Motor neuron (in vitro differentiated cells): ENCODE data around the gene LARP4B. TPM values are rescaled to one million over a fixed set of nuclear protein-coding genes. Genes with fewer than 3 reads are reported as not detected.
"Not testable (repeated sequence)": the region's sequence is repeated elsewhere in the genome, so short reads cannot be mapped to it uniquely, and the experiment has no call there.

Experiments used
- ATAC-seq, 8 experiments: fragments of 200-7000 bp; cut with Tn5 transposase; replicated peaks in 6 of 8; 2 replicates each; pipeline ENCODE4 v1.8.0; 2021; ENCODE audit warnings: mild to moderate bottlenecking in 8 of 8, moderate library complexity in 8 of 8
- H3K27ac ChIP-seq, 2 donors: fragments of 250-450 bp; sonication (Bioruptor Pico); 2 replicates each; pipeline ENCODE4 v1.9.0; 2021; ENCODE audit warnings: antibody characterized with exemption in 2 of 2, mild to moderate bottlenecking in 2 of 2, moderate library complexity in 1 of 2
- H3K4me1 ChIP-seq, 2 donors: fragments of 250-450 bp; sonication (Bioruptor Pico); replicated peaks in 1 of 2; 2 replicates each; pipeline ENCODE4 v1.6.1; 2021; ENCODE audit warnings: antibody characterized with exemption in 2 of 2, mild to moderate bottlenecking in 2 of 2, moderate library complexity in 1 of 2
- H3K4me3 ChIP-seq, 5 donors: fragments of 250-450 bp; sonication (Bioruptor Pico); 2 replicates each; pipeline ENCODE4 v1.9.0; 2021; ENCODE audit warnings: antibody characterized with exemption in 5 of 5, mild to moderate bottlenecking in 5 of 5, moderate library complexity in 4 of 5
- WGBS, 10 experiments: fragments of 450-650 bp; shearing (Covaris generic); methylation state at CpG; one replicate each; pipeline ENCODE4 v1.0.0; 2022; 5-methylcytosine and 5-hydroxymethylcytosine counted together
- in situ Hi-C, 9 experiments: fragments of 400-800 bp; cut with MboI; loops; one replicate each; pipeline ENCODE4 v1.15.0; 2021; ENCODE audit warnings: low sequenced_read_pairs in 9 of 9, low pct_unique_long_range_greater_than_20kb in 2 of 9; ENCODE audit not compliant: unreplicated experiment in 9 of 9
- total RNA-seq, 8 experiments: library from RNA; unstranded; fragments of 300-600 nt; gene quantifications; 2 replicates each; pipeline versions ENCODE4 v1.2.3 to v1.2.4, GENCODE V29; 2022

Gene LARP4B
- total RNA-seq, 8 experiments from 2014 or later = 17.2 to 66.0 (median 34.1) TPM

DNA sequence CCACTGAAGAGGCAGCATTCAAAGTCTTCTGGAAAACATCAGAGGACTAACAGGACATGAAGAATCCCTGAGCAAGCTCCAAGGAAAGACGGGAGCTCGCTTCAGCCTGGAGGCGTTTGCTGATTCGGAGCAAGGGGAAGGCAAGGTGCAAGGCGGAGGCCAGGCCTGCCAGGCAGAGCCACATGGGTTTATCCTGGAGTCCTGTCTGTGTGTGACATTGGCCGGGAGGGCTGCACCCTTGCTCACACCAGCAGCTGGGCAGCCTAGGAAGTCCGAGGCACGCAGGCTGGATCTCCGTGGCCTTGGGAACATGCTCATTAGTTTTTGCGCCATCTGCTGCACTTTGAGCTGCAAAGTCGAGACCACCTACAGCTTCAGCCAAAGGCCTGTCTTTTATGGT lies 22.3 kb upstream of the LARP4B start:
- WGBS, 10 experiments = 57 to 87% (median 80%) methylated on average over 1 to 11 of the region's 11 CpGs; no CpG with 5 or more reads in 1 of the 10 experiments
- Histone ChIP-seq H3K4me1 (no peaks in the 10 kb centered on the region), H3K4me3 (no peak overlapping the region), H3K27ac (no peak overlapping the region)
- in situ Hi-C loops = no loop called here
- no peak for ATAC-seq

DNA sequence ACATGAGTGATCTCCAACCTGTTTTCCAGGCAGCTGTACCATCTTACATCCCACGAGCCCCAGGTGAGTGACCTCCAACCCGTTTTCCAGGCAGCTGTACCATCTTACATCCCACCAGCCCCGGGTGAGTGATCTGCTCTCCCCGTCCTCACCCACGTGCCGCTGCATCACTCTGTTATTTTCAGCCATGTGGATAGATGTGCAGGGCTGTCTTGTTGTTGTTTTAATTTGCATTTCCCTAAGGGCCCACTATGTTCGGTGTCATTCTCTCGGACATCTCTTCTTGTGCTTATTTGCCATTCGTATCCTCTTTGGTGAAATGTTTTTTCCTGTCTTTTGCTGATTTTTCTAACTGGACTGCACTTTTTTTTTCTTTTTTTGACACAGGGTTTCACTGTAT lies 17.9 kb upstream of the LARP4B start:
- in situ Hi-C loops = no loop called here
- no peak overlapping the region for H3K27ac ChIP-seq
- no peak overlapping the region for H3K4me3 ChIP-seq
- 56 to 100% (median 84%) methylated on average over 1 to 7 of the region's 9 CpGs; no CpG with 5 or more reads in 1 of the 10 experiments for WGBS, 10 experiments
- no peaks in the 10 kb centered on the region for H3K4me1 ChIP-seq
- ATAC-seq = peak in 2 of 8 experiments; percentile 48 to 49

DNA sequence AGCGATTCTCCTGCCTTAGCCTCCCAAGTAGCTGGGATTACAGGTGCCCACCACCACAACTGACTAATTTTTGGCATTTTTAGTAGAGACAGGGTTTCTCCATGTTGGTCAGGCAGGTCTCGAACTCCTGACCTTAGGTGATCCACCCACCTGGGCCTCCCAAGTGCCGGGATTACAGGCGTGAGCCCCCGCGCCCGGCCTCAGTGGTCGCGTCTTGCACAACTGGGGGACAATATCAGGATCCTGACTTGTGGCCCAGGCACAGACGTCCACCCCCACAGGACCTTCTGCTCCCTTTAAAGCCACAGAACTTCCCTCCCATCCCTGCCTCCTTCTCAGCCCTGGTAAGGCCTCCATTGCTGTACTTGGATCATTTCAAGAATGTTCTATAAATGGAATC lies 16.8 kb upstream of the LARP4B start:
- Histone ChIP-seq H3K27ac (no peak overlapping the region), H3K4me3 (no peak overlapping the region), H3K4me1 (no peaks in the 10 kb centered on the region)
- in situ Hi-C loops = no loop called here
- no peak for ATAC-seq
- WGBS, 10 experiments = 40 to 100% (median 91%) methylated on average over 1 to 8 of the region's 10 CpGs; no CpG with 5 or more reads in 3 of the 10 experiments

DNA sequence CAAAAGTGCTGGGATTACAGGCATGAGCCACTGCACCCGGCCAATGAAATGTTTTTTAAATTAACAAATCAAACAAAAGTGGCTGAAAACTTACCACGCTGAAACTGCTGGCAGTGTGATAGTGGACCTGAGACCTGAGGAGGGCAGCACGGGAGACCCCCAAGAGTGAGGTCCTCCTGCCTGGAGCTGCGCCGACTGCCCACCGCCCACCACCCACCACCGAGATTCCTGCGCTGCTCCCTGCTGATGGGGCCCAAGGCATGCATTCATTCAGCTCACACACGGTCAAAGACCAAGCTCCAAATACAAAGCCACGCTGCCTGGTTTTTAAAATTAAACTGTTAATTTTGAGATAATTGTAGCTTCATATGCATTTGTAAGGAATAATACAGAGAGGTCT lies 16.4 kb upstream of the LARP4B start:
- no peak overlapping the region for H3K4me3 ChIP-seq
- in situ Hi-C loops = no loop called here
- no peaks in the 10 kb centered on the region for H3K4me1 ChIP-seq
- ATAC-seq = no peak
- WGBS, 10 experiments = 80 to 100% (median 88%) methylated on average over 1 to 10 of the region's 10 CpGs; no CpG with 5 or more reads in 2 of the 10 experiments
- H3K27ac ChIP-seq = no peak overlapping the region

DNA sequence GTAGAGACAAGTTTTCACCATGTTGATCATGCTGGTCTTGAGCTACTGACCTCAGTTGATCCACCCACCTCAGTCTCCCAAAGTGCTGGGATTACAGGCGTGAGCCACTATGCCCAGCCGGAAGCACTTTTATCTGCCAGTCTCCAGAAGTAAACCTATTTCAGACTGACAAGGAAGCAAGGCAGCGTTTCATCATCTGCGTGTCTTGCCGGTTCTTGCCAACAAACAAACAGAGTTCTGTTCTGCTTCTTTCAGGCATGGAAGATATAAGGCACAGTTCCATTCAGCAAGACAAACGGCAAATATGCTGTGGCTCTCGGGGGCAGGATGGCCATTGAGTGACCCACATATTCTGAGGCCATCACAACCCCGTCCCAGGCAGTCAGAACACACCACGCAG lies 15.5 kb upstream of the LARP4B start:
- in situ Hi-C loops = no loop called here

DNA sequence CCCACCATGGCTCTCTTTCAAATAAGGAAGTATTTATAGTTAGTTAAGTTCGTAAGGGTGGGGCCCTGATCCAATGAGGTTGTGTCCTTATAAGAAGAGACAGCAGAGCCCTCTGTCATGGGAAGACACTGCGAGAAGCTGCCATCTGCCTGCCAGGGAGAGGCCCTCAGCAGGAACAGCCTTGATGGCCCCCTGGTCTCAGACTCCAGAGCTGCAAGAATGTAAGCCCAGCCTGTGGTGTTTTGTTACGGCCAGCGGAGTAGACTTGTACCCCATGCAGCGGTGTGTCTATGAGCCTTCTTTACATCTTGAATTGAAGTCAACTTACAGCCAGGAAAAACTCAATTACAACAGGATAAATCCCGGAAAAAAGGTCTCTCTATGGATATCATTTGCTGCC lies 14.3 kb upstream of the LARP4B start:
- in situ Hi-C loops = no loop called here
- no peak overlapping the region for H3K4me3 ChIP-seq
- H3K4me1 ChIP-seq = no peaks in the 10 kb centered on the region
- H3K27ac ChIP-seq = no peak overlapping the region
- WGBS, 10 experiments = 50 to 100% (median 80%) methylated on average over 1 to 6 of the region's 6 CpGs; no CpG with 5 or more reads in 1 of the 10 experiments
- ATAC-seq = no peak

More for the DNA sequence above, 15.5 kb upstream of the LARP4B start:
- no peaks in the 10 kb centered on the region for H3K4me1 ChIP-seq
- 80 to 100% (median 89%) methylated on average over 1 to 5 of the region's 9 CpGs; no CpG with 5 or more reads in 2 of the 10 experiments for WGBS, 10 experiments
- no peak overlapping the region for H3K27ac ChIP-seq
- no peak overlapping the region for H3K4me3 ChIP-seq
- ATAC-seq = no peak

DNA sequence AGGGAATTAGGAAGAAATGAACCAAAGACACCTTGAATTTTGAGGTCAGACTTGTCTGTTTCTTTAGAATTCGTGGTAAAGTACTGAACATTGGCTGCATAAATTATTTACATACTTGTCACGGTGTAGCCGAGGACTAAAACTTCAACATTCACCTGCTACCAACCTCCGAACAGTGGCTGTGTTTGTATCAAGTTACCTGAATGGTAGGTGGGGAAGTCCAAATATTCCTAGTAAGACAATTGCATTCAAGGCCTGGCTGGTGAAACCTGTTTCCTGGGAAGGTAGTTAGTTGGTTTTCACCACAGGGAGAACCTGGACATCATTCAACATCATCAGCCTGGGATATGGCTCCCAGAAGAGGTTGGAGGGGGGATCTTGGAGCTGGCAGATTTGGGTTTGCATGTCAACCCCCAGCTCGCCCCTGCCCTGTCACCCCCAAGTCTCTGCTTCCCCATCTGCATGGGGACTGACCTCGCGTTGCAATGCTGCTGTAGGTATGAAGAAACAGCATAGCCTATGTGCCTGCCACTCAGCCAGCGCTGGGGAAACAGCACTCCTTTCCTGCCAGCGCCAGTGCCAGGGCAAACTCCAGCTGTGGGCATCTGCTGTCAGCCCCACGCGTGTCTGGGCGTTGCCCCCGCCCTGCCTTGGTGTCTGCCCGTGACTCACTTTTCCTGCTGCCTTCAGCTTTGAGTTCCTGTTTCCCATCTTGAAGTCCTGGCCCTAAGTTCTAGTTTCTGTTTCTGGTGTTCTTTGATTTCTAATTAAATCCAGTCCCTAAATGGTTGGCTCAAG lies 12.7 kb upstream of the LARP4B start:
- ATAC-seq = peak in 3 of 8 experiments; percentile 33 to 98 (median 98)
- H3K4me1 ChIP-seq = no peaks in the 10 kb centered on the region
- no peak overlapping the region for H3K4me3 ChIP-seq
- no peak overlapping the region for H3K27ac ChIP-seq
- in situ Hi-C loops = no loop called here
- 17 to 95% (median 68%) methylated on average over 2 to 10 of the region's 14 CpGs; no CpG with 5 or more reads in 1 of the 10 experiments for whole genome bisulfite sequencing, 10 experiments

DNA sequence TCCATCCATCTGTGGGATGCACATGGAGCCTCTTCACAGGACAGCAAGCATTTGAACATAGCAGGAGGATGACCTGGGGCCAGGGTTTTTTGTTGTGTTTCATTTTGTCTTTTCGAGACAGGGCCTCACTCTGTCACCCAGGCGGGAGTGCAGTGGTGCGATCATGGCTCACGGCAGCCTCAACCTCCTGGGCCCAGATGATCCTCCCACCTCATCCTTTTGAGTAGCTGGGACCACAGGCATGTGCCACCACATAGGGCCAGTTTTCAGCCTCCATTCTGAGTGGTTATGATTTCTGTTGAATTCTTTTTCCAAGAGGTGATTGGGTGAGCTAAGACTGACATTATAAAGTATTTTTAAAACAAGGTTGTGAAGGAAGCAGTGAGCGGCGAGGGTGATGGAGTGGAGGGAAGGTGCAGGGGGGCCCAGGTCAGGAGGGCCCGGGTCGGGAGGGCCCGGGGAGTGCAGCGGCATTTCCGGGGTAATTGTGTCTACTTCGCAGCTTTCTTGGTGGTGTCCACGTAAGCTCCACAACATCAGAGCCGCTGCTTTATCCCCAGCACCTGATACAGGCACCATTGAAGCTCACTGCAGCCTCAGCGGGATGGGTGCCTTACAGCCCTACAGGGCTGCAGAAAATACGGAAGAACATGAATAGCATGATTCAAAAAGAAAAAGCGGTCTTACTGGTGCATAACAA lies 12.0 kb upstream of the LARP4B start:
- no peaks in the 10 kb centered on the region for H3K4me1 ChIP-seq
- H3K27ac ChIP-seq = no peak overlapping the region
- in situ Hi-C loops = no loop called here
- WGBS, 10 experiments = 68 to 100% (median 84%) methylated on average over 1 to 7 of the region's 17 CpGs; no CpG with 5 or more reads in 3 of the 10 experiments
- no peak for ATAC-seq
- no peak overlapping the region for H3K4me3 ChIP-seq

DNA sequence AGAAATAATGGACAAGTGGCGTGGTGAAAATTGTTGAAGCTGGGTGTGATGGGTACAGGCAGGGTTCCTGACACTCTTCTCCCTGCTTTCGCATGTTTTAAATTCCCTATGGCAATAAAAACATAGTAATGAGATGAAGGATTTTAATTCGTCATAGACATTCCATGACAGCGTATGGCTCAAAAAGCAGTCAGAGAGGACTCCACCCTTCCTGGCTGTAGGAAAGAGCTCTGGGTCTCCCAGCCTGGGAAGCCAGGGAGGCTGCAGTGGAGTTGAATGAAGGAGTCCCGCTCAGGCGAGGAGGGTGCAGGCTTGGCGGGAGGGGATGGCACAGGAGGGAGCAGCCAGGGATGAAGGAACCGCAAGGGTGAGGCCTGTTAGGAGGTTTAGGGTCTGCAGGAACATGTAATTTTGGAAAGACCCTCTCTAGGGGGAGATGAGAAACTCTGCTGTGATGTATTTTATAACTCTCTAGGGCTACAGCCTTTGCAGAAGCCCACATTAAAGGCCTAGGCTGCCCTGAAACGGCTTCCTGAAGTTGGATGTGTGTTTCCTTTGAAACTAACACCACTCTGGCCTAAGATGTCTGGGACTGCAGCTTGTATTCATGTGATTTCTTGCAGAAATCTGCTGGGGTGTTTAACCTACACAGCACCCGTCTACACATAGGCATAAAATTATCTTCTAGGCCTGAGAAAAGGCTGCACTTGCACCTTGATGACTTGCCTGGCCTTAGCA lies 7.6 kb upstream of the LARP4B start:
- Histone ChIP-seq H3K4me1 (no peaks in the 10 kb centered on the region), H3K4me3 (no peak overlapping the region), H3K27ac (no peak overlapping the region)
- in situ Hi-C loops = no loop called here
- ATAC-seq = peak in 3 of 8 experiments; percentile 72 to 94 (median 80)
- 0 to 100% (median 71%) methylated on average over 1 to 8 of the region's 10 CpGs for WGBS, 10 experiments

DNA sequence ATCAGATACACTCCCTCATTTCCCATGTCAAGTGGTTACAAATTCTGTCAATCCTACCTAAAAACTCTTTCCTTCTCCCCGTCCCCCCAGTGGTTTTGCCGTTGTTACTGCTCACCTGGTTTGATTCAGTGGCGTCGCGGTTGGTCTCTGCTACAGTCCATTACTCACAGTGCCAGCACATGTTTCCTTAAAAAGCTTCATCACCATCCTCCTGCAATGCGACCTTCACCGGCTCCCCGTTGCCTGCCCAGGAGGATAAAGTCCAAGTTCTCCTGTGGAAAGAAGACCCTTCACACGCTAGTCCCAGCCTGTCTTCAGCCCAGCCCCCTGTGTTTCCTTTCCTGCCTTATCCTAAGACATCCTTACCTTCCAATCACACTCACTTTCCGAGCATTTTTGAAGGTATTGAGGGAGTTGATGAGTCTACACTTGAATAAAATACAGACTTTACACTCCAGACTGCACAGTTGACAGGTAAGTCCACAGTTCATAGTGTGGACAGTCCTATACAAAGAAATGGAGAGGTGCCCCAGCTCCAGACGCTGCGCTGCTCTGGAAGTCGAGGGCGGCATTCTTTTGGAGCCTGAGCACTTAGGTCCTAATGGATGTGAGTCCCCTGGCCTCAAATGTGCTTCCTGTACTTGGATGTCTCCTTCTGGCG lies 3.4 kb upstream of the LARP4B start:
- Histone ChIP-seq H3K4me1 (peaks cover 4 to 5% of the 10 kb centered on the region in 2 donors), H3K4me3 (no peak overlapping the region), H3K27ac (no peak overlapping the region)
- ATAC-seq = no peak
- in situ Hi-C loops = no loop called here
- WGBS, 10 experiments = 54 to 92% (median 74%) methylated on average over 2 to 12 of the region's 15 CpGs

DNA sequence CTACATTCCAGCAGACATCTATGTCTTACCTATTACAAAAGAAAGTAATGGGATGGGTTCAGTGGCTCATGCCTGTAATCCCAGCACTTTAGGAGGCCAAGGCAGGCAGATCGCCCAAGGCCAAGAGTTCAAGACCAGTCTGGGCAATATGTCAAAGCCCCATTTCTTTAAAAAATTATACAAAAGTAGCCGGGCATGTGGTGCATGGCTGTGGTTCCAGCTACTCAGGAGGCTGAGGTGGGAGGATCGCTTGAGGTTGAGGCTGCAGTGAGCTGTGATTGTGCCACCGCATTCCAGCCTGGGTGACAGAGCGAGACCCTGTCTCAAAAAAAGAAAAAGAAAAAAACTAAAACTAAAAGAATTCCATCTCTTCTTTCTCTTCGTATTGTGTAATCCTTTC lies 2.7 kb upstream of the LARP4B start:
- peaks cover 9 to 11% of the 10 kb centered on the region in 2 donors for H3K4me1 ChIP-seq
- H3K27ac ChIP-seq, H3K4me3 ChIP-seq, ATAC-seq, in situ Hi-C loops: not testable (repeated sequence)
- 62 to 100% (median 93%) methylated on average over 1 to 6 of the region's 6 CpGs; no CpG with 5 or more reads in 1 of the 10 experiments for WGBS, 10 experiments

DNA sequence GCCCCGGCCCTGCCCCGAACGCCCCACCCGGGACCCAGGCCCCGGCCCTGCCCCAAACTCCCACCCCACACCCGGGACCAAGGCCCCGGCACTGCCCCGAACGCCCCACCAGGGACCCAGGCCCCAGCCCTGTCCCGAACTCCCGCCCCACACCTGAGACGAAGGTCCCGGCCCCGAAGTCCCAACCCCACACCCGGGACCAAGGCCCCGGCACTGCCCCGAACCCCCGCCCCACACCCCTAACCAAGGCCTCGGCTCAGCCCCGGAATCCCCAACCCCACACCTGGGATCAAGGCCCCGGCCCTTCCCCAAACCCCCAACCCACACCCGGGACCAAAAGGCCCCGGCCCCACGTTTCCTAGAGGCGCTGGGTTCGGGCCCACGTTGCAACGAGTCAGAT lies 1.1 kb upstream of the LARP4B start:
- no peak for ATAC-seq
- no CpG with 5 or more reads among the region's 28 CpGs for WGBS, 10 experiments

More for the DNA sequence above, 1.1 kb upstream of the LARP4B start:
- H3K4me3 ChIP-seq = no peak overlapping the region
- in situ Hi-C loops = no loop called here
- peaks cover 11 to 14% of the 10 kb centered on the region in 2 donors for H3K4me1 ChIP-seq
- no peak overlapping the region for H3K27ac ChIP-seq
